ENCODE results near the gene PCBP2.
"Not testable (repeated sequence)": the region's sequence is repeated elsewhere in the genome, so short reads cannot be mapped to it uniquely, and the experiment has no call there.

Gene PCBP2

GRCh38 chr12:53451661-53452158, at the start of gene PCBP2:
Gene PCBP2 (plus strand): TSS chr12:53452102. CDS start chr12:53454801, 2,699 bp downstream.
- TF ChIP-seq, protein P1, sequence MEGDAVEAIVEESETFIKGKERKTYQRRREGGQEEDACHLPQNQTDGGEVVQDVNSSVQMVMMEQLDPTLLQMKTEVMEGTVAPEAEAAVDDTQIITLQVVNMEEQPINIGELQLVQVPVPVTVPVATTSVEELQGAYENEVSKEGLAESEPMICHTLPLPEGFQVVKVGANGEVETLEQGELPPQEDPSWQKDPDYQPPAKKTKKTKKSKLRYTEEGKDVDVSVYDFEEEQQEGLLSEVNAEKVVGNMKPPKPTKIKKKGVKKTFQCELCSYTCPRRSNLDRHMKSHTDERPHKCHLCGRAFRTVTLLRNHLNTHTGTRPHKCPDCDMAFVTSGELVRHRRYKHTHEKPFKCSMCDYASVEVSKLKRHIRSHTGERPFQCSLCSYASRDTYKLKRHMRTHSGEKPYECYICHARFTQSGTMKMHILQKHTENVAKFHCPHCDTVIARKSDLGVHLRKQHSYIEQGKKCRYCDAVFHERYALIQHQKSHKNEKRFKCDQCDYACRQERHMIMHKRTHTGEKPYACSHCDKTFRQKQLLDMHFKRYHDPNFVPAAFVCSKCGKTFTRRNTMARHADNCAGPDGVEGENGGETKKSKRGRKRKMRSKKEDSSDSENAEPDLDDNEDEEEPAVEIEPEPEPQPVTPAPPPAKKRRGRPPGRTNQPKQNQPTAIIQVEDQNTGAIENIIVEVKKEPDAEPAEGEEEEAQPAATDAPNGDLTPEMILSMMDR (IDR thresholded peaks at IDR 0.05; ENCODE audit: extremely low read depth, insufficient read depth, missing control alignments), result peak; percentile 85
- in situ Hi-C loops (cut with MboI; ENCODE audit: low pct_unique_long_range_greater_than_20kb, low sequenced_read_pairs, unreplicated experiment), result no loop called here
- DNase-seq (ENCODE audit: low spot score), result peak; percentile 97

GRCh38 chr12:53402351-53402750, 49.6 kb upstream of the PCBP2 start:
- DNase-seq (ENCODE audit: low spot score); in situ Hi-C loops (cut with MboI; ENCODE audit: low pct_unique_long_range_greater_than_20kb, low sequenced_read_pairs, unreplicated experiment): not testable (repeated sequence)

DNA sequence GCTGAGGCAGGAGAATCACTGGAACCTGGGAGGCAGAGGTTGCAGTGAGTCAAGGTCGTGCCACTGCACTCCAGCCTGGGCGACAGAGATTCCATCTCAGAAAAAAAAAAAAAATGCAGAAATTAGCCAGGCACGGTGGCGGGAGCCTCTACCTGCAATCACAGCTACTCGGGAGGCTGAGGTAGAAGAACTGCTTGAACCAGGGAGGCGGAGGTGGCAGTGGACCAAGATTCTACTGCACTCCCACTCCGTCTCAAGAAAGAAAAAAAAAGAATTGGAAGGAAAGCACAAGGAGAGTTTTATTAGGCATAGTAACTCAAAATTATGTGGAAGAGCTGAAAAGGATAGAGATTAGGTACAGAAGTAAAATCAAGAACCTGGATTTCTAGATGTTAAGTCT, 49.0 kb upstream of the PCBP2 start:
- in situ Hi-C loops (cut with MboI; ENCODE audit: low pct_unique_long_range_greater_than_20kb, low sequenced_read_pairs, unreplicated experiment), result no loop called here
- TF ChIP-seq, protein P1 (IDR thresholded peaks at IDR 0.05; ENCODE audit: extremely low read depth, insufficient read depth, missing control alignments), result no peak
- no peak for DNase-seq (ENCODE audit: low spot score)

- in situ Hi-C loops (cut with MboI; ENCODE audit: low pct_unique_long_range_greater_than_20kb, low sequenced_read_pairs, unreplicated experiment), result no loop called here
- DNase-seq (ENCODE audit: low spot score), result no peak
- TF ChIP-seq, protein P1 (IDR thresholded peaks at IDR 0.05; ENCODE audit: extremely low read depth, insufficient read depth, missing control alignments), result no peak
Measured at GRCh38 chr12:53410951-53411350, 41.0 kb upstream of the PCBP2 start.

- no peak for DNase-seq (ENCODE audit: low spot score)
- in situ Hi-C loops (cut with MboI; ENCODE audit: low pct_unique_long_range_greater_than_20kb, low sequenced_read_pairs, unreplicated experiment), result no loop called here
- TF ChIP-seq, protein P1 (IDR thresholded peaks at IDR 0.05; ENCODE audit: extremely low read depth, insufficient read depth, missing control alignments), result no peak
Measured at GRCh38 chr12:53413485-53414204, 38.3 kb upstream of the PCBP2 start.

DNA sequence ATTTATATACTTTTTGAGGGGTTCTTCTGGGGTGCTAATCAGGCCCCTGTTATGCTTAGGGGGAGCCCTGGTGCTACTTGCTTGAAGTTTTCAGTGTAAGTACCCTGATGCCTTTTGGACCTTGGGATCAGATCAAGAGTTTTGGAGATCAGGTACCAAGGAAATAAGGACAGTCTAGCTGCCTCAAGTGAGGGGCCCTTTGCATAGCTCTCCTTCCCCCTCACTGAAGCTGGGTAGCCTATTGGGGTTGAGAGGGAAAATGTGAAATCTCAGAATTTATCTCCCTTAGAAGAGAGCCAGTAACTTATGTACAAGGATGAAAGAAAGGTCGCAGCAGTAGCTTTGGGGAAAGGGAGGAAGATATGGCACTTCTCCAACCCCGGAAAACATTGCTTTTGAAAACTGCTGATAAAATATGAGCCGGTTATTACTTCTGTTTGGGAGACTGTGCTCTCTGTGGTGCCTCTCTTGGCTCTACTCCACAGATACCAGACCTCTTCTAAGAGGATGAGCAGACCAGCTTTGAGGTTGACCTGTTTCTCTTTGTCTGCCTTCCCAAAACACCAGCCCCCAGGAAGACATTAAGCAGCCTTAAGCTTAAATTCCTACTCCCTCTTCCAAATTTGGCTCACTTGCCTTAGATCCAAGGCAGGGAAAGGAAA, 37.0 kb upstream of the PCBP2 start:
- TF ChIP-seq, protein P1 (IDR thresholded peaks at IDR 0.05; ENCODE audit: extremely low read depth, insufficient read depth, missing control alignments), result no peak
- no peak for DNase-seq (ENCODE audit: low spot score)
- in situ Hi-C loops (cut with MboI; ENCODE audit: low pct_unique_long_range_greater_than_20kb, low sequenced_read_pairs, unreplicated experiment), result no loop called here

DNA sequence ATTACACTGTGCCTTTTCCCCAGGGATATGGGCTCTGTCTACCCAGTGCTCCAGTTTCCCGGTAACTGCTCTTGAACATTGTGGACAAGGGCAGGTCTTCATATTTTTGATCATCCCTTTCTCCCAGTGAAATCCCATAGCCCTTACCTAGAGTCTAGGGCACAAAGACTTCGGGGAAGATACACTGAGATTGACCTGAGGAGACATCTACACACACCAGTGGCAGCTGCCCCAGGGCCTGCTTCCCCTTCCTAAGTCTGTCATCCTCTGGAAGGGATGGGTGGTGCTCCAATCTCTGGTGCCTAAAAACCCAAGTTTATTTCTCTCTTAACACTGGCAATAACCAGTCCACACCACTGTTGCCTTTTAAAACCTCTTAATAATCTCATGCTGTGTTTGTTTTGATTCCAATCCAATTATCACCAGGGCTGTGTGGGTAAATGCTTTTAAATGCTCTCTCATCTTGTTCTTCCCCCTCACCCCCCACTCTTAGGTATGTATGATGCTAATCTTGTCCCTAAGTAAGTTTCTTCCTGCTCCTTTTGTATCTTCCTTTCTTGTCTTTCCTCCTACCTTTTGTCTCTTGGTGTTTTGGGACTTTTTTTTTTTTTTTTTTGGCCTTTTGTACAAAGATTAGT, 36.0 kb upstream of the PCBP2 start:
- DNase-seq (ENCODE audit: low spot score); in situ Hi-C loops (cut with MboI; ENCODE audit: low pct_unique_long_range_greater_than_20kb, low sequenced_read_pairs, unreplicated experiment): not testable (repeated sequence)

- DNase-seq (ENCODE audit: low spot score); in situ Hi-C loops (cut with MboI; ENCODE audit: low pct_unique_long_range_greater_than_20kb, low sequenced_read_pairs, unreplicated experiment): not testable (repeated sequence)
Measured at GRCh38 chr12:53417291-53417816, 34.5 kb upstream of the PCBP2 start.
